Thyroid gland (tissue), 4 donors: ENCODE data around the gene FAIM2. TPM values are rescaled to one million over a fixed set of nuclear protein-coding genes. Genes with fewer than 3 reads are reported as not detected.
"Not testable (repeated sequence)": the region's sequence is repeated elsewhere in the genome, so short reads cannot be mapped to it uniquely, and the experiment has no call there.

Experiments used
- DNase-seq, 2 donors: peaks; one replicate each; pipeline ENCODE4 v3.0.0-alpha.2; 2019
- H3K27ac ChIP-seq, 3 donors: fragments of 200-600 bp; sonication (generic); 1 replicate in 2 of 3; 2 replicates in 1 of 3; pipeline ENCODE4 v1.5.1; 2016 to 2019; ENCODE audit warnings: mild to moderate bottlenecking in 1 of 3, moderate library complexity in 1 of 3
- H3K27me3 ChIP-seq: fragments of 200-600 bp; sonication (generic); one replicate; pipeline ENCODE4 v1.5.1; 2019
- H3K36me3 ChIP-seq, 2 donors: fragments of 200-600 bp; sonication (generic); one replicate each; pipeline ENCODE4 v1.5.1; 2016 to 2019
- H3K4me1 ChIP-seq, 2 donors: fragments of 200-600 bp; sonication (generic); one replicate each; pipeline ENCODE4 v1.5.1; 2017 to 2019
- H3K4me3 ChIP-seq, 3 donors: fragments of 200-600 bp; sonication (generic); replicated peaks in 1 of 3; 1 replicate in 2 of 3; 2 replicates in 1 of 3; pipeline ENCODE4 v1.5.1; 2016; ENCODE audit warnings: mild to moderate bottlenecking in 1 of 3
- H3K9me3 ChIP-seq: fragments of 200-600 bp; sonication (generic); one replicate; pipeline ENCODE4 v1.5.1; 2017
- POLR2A ChIP-seq, 2 donors: fragments of 450-650 bp; IDR thresholded peaks; one replicate each; pipeline ENCODE4 v1.6.1; 2017; ENCODE audit warnings: antibody characterized with exemption in 2 of 2, mild to moderate bottlenecking in 2 of 2, moderate library complexity in 1 of 2
- whole genome bisulfite sequencing, 2 donors: methylation state at CpG; one replicate each; pipeline ENCODE4 v1.1.5; 2017; 5-methylcytosine and 5-hydroxymethylcytosine counted together
- intact Hi-C: fragments of 100-400 bp; cut with DNase I; formaldehyde crosslinking; loops from one replicate; pipeline ENCODE4 v1.15.1; 2023
- total RNA-seq, 4 donors: library from RNA; depleted of rRNA; stranded (reverse); fragments of >200 nt; gene quantifications; one replicate each; pipeline ENCODE4 v1.2.3, GENCODE V29; 2016
- TF ChIP-seq, protein P1 (sequence below), 6 experiments: fragments of 200-600 bp in 3 of 6; fragments of 450-650 bp in 3 of 6; sonication (generic) in 3 of 6; IDR thresholded peaks; one replicate each; pipeline ENCODE4 v1.5.1; 2016 to 2019; ENCODE audit warnings: antibody characterized with exemption in 6 of 6, mild to moderate bottlenecking in 2 of 6, inconsistent platforms in 1 of 6, moderate library complexity in 1 of 6

FAIM2 gene
- total RNA-seq, 4 donors from 2014 or later = 0.13 to 3.0 (median 0.33) TPM; not detected in 1

DNA sequence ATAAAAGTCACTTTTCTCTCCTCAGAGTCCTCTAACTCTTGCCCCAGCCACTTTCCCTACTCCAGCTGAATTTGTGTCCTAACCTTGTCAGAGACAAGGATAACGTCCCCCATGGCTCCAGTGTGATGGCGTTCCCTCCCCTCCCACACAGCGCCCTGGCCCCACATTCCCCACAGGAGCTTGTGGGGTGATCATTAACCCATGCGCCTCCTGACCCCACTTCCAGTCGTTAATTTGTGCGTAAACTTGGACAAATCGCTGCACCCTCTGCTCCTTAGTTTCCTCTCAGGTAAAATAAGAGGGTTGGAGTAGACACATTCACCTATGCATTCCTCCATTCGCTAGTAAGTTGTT, 37.9 kb downstream of the FAIM2 start:
- H3K9me3 ChIP-seq = no peaks in the 10 kb centered on the region
- H3K4me1 ChIP-seq = peaks cover 28 to 60% of the 10 kb centered on the region in 2 donors
- intact Hi-C loops = loop anchor here (5.0 to 10.0 kb wide), 2 partner anchors 102 to 189 kb away; partner anchors contain the start of gene ASIC1
- H3K27me3 ChIP-seq = no peaks in the 10 kb centered on the region
- H3K36me3 ChIP-seq = no peaks in the 10 kb centered on the region
- H3K4me3 ChIP-seq = no peak overlapping the region
- TF ChIP-seq POLR2A (IDR thresholded peaks at IDR 0.05) = no peak
- TF ChIP-seq, protein P1, sequence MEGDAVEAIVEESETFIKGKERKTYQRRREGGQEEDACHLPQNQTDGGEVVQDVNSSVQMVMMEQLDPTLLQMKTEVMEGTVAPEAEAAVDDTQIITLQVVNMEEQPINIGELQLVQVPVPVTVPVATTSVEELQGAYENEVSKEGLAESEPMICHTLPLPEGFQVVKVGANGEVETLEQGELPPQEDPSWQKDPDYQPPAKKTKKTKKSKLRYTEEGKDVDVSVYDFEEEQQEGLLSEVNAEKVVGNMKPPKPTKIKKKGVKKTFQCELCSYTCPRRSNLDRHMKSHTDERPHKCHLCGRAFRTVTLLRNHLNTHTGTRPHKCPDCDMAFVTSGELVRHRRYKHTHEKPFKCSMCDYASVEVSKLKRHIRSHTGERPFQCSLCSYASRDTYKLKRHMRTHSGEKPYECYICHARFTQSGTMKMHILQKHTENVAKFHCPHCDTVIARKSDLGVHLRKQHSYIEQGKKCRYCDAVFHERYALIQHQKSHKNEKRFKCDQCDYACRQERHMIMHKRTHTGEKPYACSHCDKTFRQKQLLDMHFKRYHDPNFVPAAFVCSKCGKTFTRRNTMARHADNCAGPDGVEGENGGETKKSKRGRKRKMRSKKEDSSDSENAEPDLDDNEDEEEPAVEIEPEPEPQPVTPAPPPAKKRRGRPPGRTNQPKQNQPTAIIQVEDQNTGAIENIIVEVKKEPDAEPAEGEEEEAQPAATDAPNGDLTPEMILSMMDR (IDR thresholded peaks at IDR 0.05) = no peak
- 61 to 71% methylated on average over 8 of the region's 8 CpGs for WGBS, 2 donors
- H3K27ac ChIP-seq = no peak overlapping the region
- no peak for DNase-seq

DNA sequence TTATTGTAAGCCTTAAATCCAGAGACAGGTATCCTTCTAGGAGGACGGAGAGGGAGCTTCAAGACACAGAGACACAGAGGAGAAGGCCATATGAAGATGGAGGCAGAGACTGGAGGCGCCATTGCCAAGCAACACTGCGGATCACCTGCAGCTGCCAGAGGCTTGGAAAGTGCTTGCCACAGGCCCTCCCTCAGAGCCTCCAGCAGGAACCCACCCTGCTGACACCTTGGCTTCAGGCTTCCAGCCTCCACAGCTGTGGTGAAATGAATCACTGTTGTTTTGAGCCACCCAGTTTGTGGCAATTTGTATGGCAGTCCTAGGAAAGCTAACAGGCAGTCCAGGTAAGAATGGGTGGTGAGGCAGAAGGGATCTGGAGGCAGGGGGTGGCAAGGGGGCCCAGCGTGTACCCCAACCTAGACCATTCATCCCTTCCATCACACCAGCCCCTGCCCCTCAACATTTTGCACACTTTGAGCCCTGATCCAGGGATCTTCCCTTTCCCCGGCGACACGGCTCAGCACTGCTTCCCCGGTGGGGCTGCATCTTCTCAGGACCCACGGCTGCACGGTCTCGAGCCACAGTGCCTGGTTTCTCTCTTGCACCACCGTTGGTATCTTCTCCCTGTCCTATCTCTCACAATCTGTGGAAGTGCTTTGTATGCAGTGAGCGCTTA, 38.5 kb downstream of the FAIM2 start:
- WGBS, 2 donors = 90 to 96% methylated on average over 13 of the region's 13 CpGs
- no peaks in the 10 kb centered on the region for H3K36me3 ChIP-seq
- TF ChIP-seq, protein P1 (IDR thresholded peaks at IDR 0.05) = no peak
- TF ChIP-seq POLR2A (IDR thresholded peaks at IDR 0.05) = no peak
- no peak overlapping the region for H3K4me3 ChIP-seq
- intact Hi-C loops = loop anchor here (5.0 to 10.0 kb wide), 2 partner anchors 102 to 190 kb away; partner anchors contain the start of gene ASIC1
- no peak for DNase-seq
- no peaks in the 10 kb centered on the region for H3K27me3 ChIP-seq
- H3K9me3 ChIP-seq = no peaks in the 10 kb centered on the region
- H3K27ac ChIP-seq = no peak overlapping the region
- peaks cover 28 to 60% of the 10 kb centered on the region in 2 donors for H3K4me1 ChIP-seq

DNA sequence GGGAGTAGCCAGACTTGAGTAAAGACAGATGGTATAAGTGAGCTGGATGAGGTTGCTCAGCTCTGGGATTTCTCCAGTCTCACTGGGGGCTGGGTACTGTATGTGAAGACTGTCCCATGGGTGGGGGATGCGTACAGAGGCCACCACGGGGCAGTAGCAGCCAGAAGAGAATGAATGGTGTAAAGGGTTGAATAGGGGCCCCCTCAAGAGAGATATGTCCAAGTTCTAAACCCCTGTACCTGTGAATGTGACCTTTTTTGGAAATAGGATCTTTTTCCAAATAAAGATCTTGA, 39.0 kb downstream of the FAIM2 start:
- H3K4me1 ChIP-seq = peaks cover 27 to 56% of the 10 kb centered on the region in 2 donors
- no peak for DNase-seq
- no peaks in the 10 kb centered on the region for H3K27me3 ChIP-seq
- H3K36me3 ChIP-seq = no peaks in the 10 kb centered on the region
- intact Hi-C loops = loop anchor here (5.0 to 10.0 kb wide), 2 partner anchors 103 to 190 kb away; partner anchors contain the start of gene ASIC1
- no peaks in the 10 kb centered on the region for H3K9me3 ChIP-seq
- WGBS, 2 donors = 72 to 75% methylated on average over 2 of the region's 2 CpGs
- no peak overlapping the region for H3K27ac ChIP-seq
- H3K4me3 ChIP-seq = no peak overlapping the region
- no peak for TF ChIP-seq POLR2A (IDR thresholded peaks at IDR 0.05)

DNA sequence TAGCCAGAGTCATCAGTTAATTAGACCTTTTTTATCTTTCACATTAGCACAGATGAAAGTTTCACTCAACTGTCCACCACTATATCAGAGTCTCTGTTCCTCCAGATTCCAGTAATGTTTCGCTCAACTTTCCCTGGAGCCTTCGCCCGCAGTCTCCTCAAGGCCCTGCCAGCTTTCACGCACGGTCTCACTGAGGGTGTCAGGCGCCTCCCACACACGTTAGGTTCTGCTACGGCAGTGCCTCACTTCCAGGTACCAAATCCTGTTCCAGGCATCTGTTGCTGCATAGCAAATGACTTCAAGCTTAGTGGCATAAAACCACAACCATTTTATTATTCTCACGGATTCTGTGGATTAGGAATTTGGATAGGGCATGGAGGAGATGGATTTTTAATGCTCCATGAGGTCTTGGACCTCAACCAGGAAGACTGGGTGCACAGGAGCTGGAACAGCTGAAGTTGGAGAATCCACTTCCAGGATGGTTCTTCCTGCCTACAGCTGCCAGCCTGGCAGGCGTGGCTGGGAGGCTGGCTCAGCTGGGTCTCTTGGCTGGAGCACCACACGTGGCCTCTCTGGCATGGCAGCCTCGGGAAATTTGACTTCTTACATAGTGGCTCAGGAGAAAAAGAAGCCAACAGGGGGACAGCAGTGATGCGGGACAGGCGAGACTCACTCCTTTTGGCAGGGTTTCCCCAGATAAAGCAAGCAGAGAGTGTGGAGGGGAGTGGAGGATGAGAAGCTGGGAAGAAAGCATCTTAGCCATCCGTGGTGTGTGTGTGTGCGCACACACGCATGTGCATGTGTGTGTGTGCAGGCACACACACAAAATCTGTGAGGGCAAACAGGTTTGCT, 39.5 kb downstream of the FAIM2 start:
- H3K4me1 ChIP-seq = peaks cover 22 to 51% of the 10 kb centered on the region in 2 donors
- WGBS, 2 donors = 69 to 74% methylated on average over 16 to 17 of the region's 17 CpGs
- intact Hi-C loops = loop anchor here (10.0 kb wide), 1 partner anchor 191 kb away; the partner anchor contains the start of gene ASIC1
- H3K27ac ChIP-seq = peak overlapping the region in 1 of 3 donors; percentile 41
- no peaks in the 10 kb centered on the region for H3K36me3 ChIP-seq
- H3K27me3 ChIP-seq = no peaks in the 10 kb centered on the region
- no peaks in the 10 kb centered on the region for H3K9me3 ChIP-seq
- no peak overlapping the region for H3K4me3 ChIP-seq
- TF ChIP-seq, protein P1 (IDR thresholded peaks at IDR 0.05) = no peak
- TF ChIP-seq POLR2A (IDR thresholded peaks at IDR 0.05) = no peak
- peak; percentile 51 to 65 for DNase-seq

DNA sequence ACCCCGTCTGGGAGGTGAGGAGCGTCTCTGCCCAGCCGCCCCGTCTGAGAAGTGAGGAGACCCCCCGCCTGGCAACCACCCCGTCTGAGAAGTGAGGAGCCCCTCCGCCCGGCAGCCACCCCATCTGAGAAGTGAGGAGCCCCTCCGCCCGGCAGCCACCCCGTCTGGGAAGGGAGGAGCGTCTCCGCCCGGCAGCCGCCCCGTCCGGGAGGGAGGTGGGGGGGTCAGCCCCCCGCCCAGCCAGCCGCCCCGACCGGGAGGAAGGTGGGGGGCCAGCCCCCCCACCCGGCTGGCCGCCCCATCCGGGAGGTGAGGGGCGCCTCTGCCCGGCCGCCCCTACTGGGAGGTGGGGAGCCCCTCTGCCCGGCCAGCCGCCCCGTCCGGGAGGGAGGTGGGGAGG, 42.8 kb downstream of the FAIM2 start:
- H3K4me3 ChIP-seq, DNase-seq, H3K36me3 ChIP-seq, H3K27me3 ChIP-seq, H3K27ac ChIP-seq, H3K9me3 ChIP-seq: not testable (repeated sequence)
- intact Hi-C loops = loop anchor here (10.0 kb wide), 1 partner anchor 194 kb away; the partner anchor contains the start of gene ASIC1
- no CpG with 5 or more reads among the region's 31 CpGs for WGBS, 2 donors
- H3K4me1 ChIP-seq = peaks cover 7 to 26% of the 10 kb centered on the region in 2 donors

DNA sequence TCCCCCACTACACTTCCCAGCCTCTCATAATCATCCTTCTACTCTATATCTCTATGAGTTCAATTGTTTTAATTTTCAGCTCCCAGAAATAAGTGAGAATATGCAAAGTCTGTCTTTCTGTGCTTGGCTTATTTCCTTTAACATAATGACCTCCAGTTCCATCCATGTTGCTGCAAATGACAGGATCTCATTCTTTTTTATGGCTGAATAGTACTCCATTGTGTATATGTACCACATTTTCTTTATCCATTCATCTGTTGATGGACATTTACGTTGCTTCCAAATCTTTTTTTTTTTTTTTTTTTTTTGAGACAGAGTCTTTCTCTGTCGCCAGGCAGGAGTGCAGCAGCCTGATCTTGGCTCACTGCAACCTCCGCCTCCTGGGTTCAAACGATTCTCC, 47.8 kb downstream of the FAIM2 start:
- H3K27me3 ChIP-seq, DNase-seq, H3K9me3 ChIP-seq, intact Hi-C loops, H3K4me3 ChIP-seq, H3K4me1 ChIP-seq, H3K27ac ChIP-seq, H3K36me3 ChIP-seq: not testable (repeated sequence)
- 94 to 95% methylated on average over 4 of the region's 4 CpGs for WGBS, 2 donors
